ENCODE results near the gene PRR33. TPM values are rescaled to one million over a fixed set of nuclear protein-coding genes. Genes with fewer than 3 reads are reported as not detected.

PRR33 gene
- total RNA-seq, 1 donor from 2014 or later = not detected

- H3K27ac Mint-ChIP-seq = no peak overlapping the region
- no peak for DNase-seq (ENCODE audit: low spot score, unreplicated experiment)
These were observed 38.1 kb upstream of the PRR33 start for GRCh38 chr11:1929621-1930461.

GRCh38 chr11:1928891-1929541, 37.3 kb upstream of the PRR33 start:
- Mint-ChIP-seq H3K4me3 (ENCODE audit: low read depth) (no peak overlapping the region), H3K27me3 (peaks cover 27% of the 10 kb centered on the region), H3K9me3 (ENCODE audit: low read depth) (no peaks in the 10 kb centered on the region), H3K36me3 (ENCODE audit: insufficient read depth) (no peaks in the 10 kb centered on the region), H3K4me1 (ENCODE audit: low read depth) (no peaks in the 10 kb centered on the region), H3K27ac (no peak overlapping the region)
- no peak for DNase-seq (ENCODE audit: low spot score, unreplicated experiment)
- TF ChIP-seq, protein P1, sequence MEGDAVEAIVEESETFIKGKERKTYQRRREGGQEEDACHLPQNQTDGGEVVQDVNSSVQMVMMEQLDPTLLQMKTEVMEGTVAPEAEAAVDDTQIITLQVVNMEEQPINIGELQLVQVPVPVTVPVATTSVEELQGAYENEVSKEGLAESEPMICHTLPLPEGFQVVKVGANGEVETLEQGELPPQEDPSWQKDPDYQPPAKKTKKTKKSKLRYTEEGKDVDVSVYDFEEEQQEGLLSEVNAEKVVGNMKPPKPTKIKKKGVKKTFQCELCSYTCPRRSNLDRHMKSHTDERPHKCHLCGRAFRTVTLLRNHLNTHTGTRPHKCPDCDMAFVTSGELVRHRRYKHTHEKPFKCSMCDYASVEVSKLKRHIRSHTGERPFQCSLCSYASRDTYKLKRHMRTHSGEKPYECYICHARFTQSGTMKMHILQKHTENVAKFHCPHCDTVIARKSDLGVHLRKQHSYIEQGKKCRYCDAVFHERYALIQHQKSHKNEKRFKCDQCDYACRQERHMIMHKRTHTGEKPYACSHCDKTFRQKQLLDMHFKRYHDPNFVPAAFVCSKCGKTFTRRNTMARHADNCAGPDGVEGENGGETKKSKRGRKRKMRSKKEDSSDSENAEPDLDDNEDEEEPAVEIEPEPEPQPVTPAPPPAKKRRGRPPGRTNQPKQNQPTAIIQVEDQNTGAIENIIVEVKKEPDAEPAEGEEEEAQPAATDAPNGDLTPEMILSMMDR (IDR thresholded peaks at IDR 0.05; ENCODE audit: unreplicated experiment) = no peak

More at GRCh38 chr11:1929621-1930461, 38.1 kb upstream of the PRR33 start:
- H3K9me3 Mint-ChIP-seq (ENCODE audit: low read depth) = no peaks in the 10 kb centered on the region
- peaks cover 29% of the 10 kb centered on the region for H3K27me3 Mint-ChIP-seq
- no peaks in the 10 kb centered on the region for H3K4me1 Mint-ChIP-seq (ENCODE audit: low read depth)
- no peaks in the 10 kb centered on the region for H3K36me3 Mint-ChIP-seq (ENCODE audit: insufficient read depth)
- no peak overlapping the region for H3K4me3 Mint-ChIP-seq (ENCODE audit: low read depth)
- TF ChIP-seq, protein P1 (IDR thresholded peaks at IDR 0.05; ENCODE audit: unreplicated experiment) = no peak

- no peak for DNase-seq (ENCODE audit: low spot score, unreplicated experiment)
- Mint-ChIP-seq H3K36me3 (ENCODE audit: insufficient read depth) (no peaks in the 10 kb centered on the region), H3K27me3 (peaks cover 29% of the 10 kb centered on the region), H3K4me1 (ENCODE audit: low read depth) (no peaks in the 10 kb centered on the region), H3K27ac (no peak overlapping the region), H3K4me3 (ENCODE audit: low read depth) (no peak overlapping the region), H3K9me3 (ENCODE audit: low read depth) (no peaks in the 10 kb centered on the region)
- TF ChIP-seq, protein P1 (IDR thresholded peaks at IDR 0.05; ENCODE audit: unreplicated experiment) = no peak
These were observed 36.8 kb upstream of the PRR33 start for GRCh38 chr11:1928470-1928890.

- DNase-seq (ENCODE audit: low spot score, unreplicated experiment) = no peak
- Mint-ChIP-seq H3K4me1 (ENCODE audit: low read depth) (no peaks in the 10 kb centered on the region), H3K36me3 (ENCODE audit: insufficient read depth) (no peaks in the 10 kb centered on the region), H3K4me3 (ENCODE audit: low read depth) (no peak overlapping the region), H3K27ac (no peak overlapping the region), H3K27me3 (peaks cover 24% of the 10 kb centered on the region), H3K9me3 (ENCODE audit: low read depth) (no peaks in the 10 kb centered on the region)
- TF ChIP-seq, protein P1 (IDR thresholded peaks at IDR 0.05; ENCODE audit: unreplicated experiment) = no peak
These were observed 36.3 kb upstream of the PRR33 start for GRCh38 chr11:1927848-1928469.

All from progenitor cell of endocrine pancreas (in vitro differentiated cells).